HG03064 (cell line): ENCODE data around the gene SLC24A4.

Experiments used
- ATAC-seq: cut with Tn5 transposase; IDR thresholded peaks from one replicate; pipeline ENCODE4 v1.9.1; 2021; ENCODE audit warnings: low read depth; ENCODE audit not compliant: unreplicated experiment

The SLC24A4 gene

DNA sequence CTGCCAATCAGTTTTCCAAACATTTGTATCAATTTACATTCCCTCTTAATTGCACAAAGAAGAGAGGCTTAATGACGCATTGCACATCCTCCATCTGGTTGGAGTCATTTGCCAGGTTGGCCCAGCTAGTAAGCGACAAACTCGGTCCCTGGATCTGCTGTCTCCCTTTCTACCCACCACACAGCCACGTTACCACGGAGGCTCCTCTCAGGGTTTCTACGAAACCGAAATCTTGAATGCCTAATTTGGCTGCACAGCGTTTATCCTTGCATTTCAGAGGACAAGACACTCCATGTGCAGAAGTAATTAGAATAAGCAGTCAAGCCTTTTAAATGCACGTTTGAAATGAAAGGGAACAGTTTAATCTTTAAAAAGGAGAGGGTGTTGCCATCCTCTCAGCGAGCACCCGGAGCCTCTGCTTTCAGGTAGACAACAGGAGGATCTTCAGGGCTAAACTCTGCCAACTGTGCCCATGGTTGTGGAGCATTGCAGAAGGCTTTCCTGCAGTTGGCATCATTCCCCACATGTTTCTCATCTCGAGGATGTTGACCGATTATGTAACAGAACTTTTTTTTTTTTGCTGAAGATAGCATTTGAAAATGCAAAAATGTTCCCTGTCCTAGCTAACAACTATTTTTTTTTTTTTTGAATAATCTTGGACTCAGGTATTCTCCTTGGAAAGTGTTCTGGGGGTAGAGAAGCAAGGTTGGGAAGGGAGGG is 37.8 kb downstream of the SLC24A4 start:
- ATAC-seq = no peak

GRCh38 chr14:92362781-92363235 is 39.8 kb downstream of the SLC24A4 start:
- ATAC-seq = no peak

DNA sequence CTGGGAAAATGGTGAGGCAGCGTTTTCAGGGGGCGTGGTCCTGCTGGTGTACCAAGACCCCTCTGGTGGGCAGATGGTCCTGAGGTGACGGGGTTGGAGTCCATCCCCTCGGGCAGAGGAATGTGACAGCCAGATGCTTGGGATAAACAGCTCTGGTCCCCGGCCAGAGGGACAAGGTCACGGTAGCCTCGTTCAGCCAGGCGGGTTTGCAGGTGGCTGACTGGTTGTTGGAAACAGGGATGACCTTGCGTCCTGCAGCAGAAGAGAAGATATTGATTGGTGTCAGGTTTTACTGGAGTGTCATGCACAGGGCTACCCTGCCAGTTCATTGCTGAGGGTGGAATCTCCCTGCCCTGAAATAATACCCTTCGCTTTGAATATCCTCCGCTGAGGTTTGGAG is 43.3 kb downstream of the SLC24A4 start:
- ATAC-seq = no peak

GRCh38 chr14:92368001-92368400 is 45.0 kb downstream of the SLC24A4 start:
- ATAC-seq = no peak

- no peak for ATAC-seq
Observed at GRCh38 chr14:92369097-92369496, 46.1 kb downstream of the SLC24A4 start.

GRCh38 chr14:92372230-92372629 is 49.3 kb downstream of the SLC24A4 start:
- ATAC-seq = no peak

GRCh38 chr14:92373336-92373735 is 50.4 kb downstream of the SLC24A4 start:
- no peak for ATAC-seq

DNA sequence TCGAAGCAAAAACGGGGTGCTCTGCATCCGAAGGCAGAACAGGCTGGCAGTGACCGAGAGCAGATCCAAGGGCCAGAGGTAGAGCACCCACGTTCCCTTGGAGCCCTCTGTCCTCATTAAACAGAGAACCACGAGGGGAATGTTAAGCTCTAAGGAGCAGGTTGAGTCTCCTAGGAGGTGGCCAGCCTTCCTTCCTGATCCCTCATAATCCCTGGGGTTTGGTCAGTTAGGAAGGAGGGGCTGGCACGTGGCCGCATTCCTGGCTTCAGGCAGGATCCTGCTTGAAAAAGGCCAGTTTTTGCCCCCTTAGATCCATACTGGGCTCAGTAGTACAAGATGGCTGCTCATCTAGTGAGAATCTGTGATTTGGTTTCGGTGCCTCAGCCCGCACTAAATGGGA is 57.2 kb downstream of the SLC24A4 start:
- ATAC-seq = no peak

GRCh38 chr14:92380582-92380981 is 57.6 kb downstream of the SLC24A4 start:
- no peak for ATAC-seq

- ATAC-seq = no peak
Observed at GRCh38 chr14:92382677-92383076, 59.7 kb downstream of the SLC24A4 start.

- ATAC-seq = no peak
Observed at GRCh38 chr14:92383805-92384204, 60.8 kb downstream of the SLC24A4 start.

DNA sequence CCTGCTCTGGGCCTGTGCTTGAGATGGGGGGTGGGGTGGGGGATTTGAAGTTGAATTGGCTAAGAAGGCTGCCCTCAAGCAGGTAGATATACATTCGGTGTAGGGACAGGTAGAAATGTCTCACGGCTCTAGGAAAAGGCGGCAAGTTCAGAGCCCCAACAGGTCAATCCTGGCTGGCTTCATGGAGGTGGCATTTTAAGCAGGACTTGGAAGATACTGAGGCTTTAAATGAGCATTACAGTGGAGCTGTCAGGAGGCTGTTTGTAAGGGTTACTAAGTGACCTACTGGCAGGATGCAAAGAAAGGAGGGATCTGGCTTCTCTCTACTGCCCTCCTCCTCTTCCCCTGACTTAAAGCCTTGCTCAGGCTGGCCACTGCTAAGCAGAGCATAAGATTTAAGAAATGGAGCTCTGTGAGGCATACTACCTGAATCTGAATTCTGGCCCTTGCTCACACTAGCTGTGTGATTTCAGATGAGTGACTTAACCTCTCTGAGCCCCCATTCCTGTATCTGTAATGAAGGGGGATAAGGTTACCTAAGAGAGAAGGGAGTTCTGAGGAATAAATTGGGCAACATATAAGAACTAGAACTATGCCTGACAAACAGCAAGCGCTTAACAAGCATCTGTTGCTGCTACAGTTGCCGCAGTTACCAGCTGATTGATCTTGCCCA is 61.6 kb downstream of the SLC24A4 start:
- no peak for ATAC-seq

GRCh38 chr14:92385561-92385960 is 62.6 kb downstream of the SLC24A4 start:
- ATAC-seq = no peak

- no peak for ATAC-seq
Observed at GRCh38 chr14:92386165-92386564, 63.2 kb downstream of the SLC24A4 start.

GRCh38 chr14:92386637-92387036 is 63.7 kb downstream of the SLC24A4 start:
- ATAC-seq = no peak

GRCh38 chr14:92387578-92387977 is 64.6 kb downstream of the SLC24A4 start:
- ATAC-seq = no peak

GRCh38 chr14:92389598-92390158 is 66.7 kb downstream of the SLC24A4 start:
- no peak for ATAC-seq

- ATAC-seq = no peak
Observed at GRCh38 chr14:92391726-92392125, 68.8 kb downstream of the SLC24A4 start.

GRCh38 chr14:92392711-92393110 is 69.7 kb downstream of the SLC24A4 start:
- ATAC-seq = no peak

- ATAC-seq = no peak
Observed at GRCh38 chr14:92397150-92397952, 74.4 kb downstream of the SLC24A4 start.

DNA sequence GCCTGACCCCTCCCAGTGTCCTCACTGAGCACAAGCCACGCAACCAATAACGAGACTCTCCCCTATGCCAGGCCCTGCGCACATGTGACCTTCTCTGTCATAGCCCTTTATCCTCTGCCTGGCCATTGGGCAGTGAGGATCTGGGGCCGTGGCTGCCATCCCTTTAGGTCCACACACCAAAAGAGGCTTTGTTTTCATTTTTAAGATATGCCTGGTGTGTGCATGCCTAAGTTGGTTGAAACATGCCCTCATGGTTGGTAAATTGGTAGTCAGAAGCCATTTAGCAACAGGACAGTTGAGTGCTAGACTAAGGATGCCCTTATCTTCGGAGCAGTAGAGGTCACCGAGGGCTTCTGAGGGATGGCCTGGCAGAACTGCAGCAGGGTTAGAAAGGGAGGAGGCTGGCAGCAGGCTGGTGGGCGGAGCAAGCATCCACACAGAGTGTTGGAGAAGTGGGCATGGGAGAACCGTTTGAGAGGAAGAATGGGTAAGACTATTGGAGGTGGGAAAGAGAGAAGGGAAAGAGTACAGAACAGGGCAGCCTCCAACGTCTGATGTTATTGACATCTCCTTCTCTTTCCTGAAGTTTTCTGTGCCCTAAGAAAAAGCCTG is 75.1 kb downstream of the SLC24A4 start:
- ATAC-seq = no peak
